H9 (cell line): ENCODE results near the gene FAM227B. TPM values are rescaled to one million over a fixed set of nuclear protein-coding genes. Genes with fewer than 3 reads are reported as not detected.

Source experiments
- DNase-seq: peaks from one replicate; pipeline ENCODE4 v3.0.0-alpha.2; 2017
- H2AFZ ChIP-seq: one replicate; pipeline ENCODE4 v1.6.1; 2013; ENCODE audit warnings: mild to moderate bottlenecking, low read length, control low read depth, moderate library complexity
- H2AK5ac ChIP-seq: 2 replicates; pipeline ENCODE4 v1.6.1; 2013; ENCODE audit warnings: low read length, control low read depth, mixed read lengths; ENCODE audit not compliant: insufficient read length
- H2BK120ac ChIP-seq: one replicate; pipeline ENCODE4 v1.6.1; 2013; ENCODE audit warnings: low read depth, mild to moderate bottlenecking, low read length, control low read depth, inconsistent platforms; ENCODE audit not compliant: poor library complexity, severe bottlenecking
- H2BK12ac ChIP-seq: 2 replicates; pipeline ENCODE4 v1.6.1; 2013; ENCODE audit warnings: low read length, control low read depth, mixed read lengths, low read depth; ENCODE audit not compliant: insufficient read length
- H2BK15ac ChIP-seq: 2 replicates; pipeline ENCODE4 v1.6.1; 2013; ENCODE audit warnings: low read depth, low read length, control low read depth
- H2BK20ac ChIP-seq: one replicate; pipeline ENCODE4 v1.6.1; 2013; ENCODE audit warnings: low read depth, mild to moderate bottlenecking, low read length, control low read depth, inconsistent platforms; ENCODE audit not compliant: poor library complexity, severe bottlenecking
- H2BK5ac ChIP-seq: 2 replicates; pipeline ENCODE4 v1.6.1; 2013; ENCODE audit warnings: low read length, control low read depth, mixed read lengths; ENCODE audit not compliant: insufficient read length
- H3K14ac ChIP-seq: 2 replicates; pipeline ENCODE4 v1.6.1; 2013; ENCODE audit warnings: low read length, control low read depth; ENCODE audit not compliant: insufficient read depth
- H3K18ac ChIP-seq: 2 replicates; pipeline ENCODE4 v1.6.1; 2013; ENCODE audit warnings: low read depth, mild to moderate bottlenecking, mixed read lengths, low read length, control low read depth; ENCODE audit not compliant: insufficient read length
- H3K23ac ChIP-seq: 2 replicates; pipeline ENCODE4 v1.6.1; 2013; ENCODE audit warnings: low read length, control low read depth, mixed read lengths, low read depth; ENCODE audit not compliant: insufficient read length
- H3K23me2 ChIP-seq: 2 replicates; pipeline ENCODE4 v1.6.1; 2013; ENCODE audit warnings: low read depth, mild to moderate bottlenecking, mixed read lengths, low read length, control low read depth; ENCODE audit not compliant: insufficient read length, poor library complexity, severe bottlenecking
- H3K27ac ChIP-seq: 2 replicates; pipeline ENCODE4 v1.5.1; 2013; ENCODE audit warnings: low read length, control low read depth, mixed read lengths, low read depth; ENCODE audit not compliant: insufficient read length
- H3K27me3 ChIP-seq: 2 replicates; pipeline ENCODE4 v1.6.1; 2013; ENCODE audit warnings: low read length, control low read depth, inconsistent platforms; ENCODE audit not compliant: insufficient read depth
- H3K4ac ChIP-seq: 2 replicates; pipeline ENCODE4 v1.6.1; 2013; ENCODE audit warnings: low read depth, mild to moderate bottlenecking, control low read depth, inconsistent platforms, low read length, moderate library complexity
- H3K4me1 ChIP-seq: 2 replicates; pipeline ENCODE4 v1.6.1; 2013; ENCODE audit warnings: low read length, control low read depth, inconsistent platforms; ENCODE audit not compliant: insufficient read depth
- H3K4me2 ChIP-seq: 2 replicates; pipeline ENCODE4 v1.6.1; 2013; ENCODE audit warnings: low read length, control low read depth, mixed read lengths; ENCODE audit not compliant: insufficient read length, insufficient read depth
- H3K56ac ChIP-seq: 2 replicates; pipeline ENCODE4 v1.6.1; 2013; ENCODE audit warnings: low read depth, mild to moderate bottlenecking, mixed read lengths, low read length, control low read depth; ENCODE audit not compliant: insufficient read length
- H3K79me1 ChIP-seq: 2 replicates; pipeline ENCODE4 v1.6.1; 2013; ENCODE audit warnings: low read depth, mild to moderate bottlenecking, moderate library complexity, low read length, control low read depth, inconsistent platforms; ENCODE audit not compliant: insufficient read depth, poor library complexity, severe bottlenecking
- H3K79me2 ChIP-seq: 2 replicates; pipeline ENCODE4 v1.6.1; 2013; ENCODE audit warnings: low read length, control low read depth, inconsistent platforms; ENCODE audit not compliant: insufficient read depth
- H3K9ac ChIP-seq: 2 replicates; pipeline ENCODE4 v1.6.1; 2013; ENCODE audit warnings: low read length, control low read depth, mixed read lengths; ENCODE audit not compliant: insufficient read length; ENCODE audit errors: extremely low read depth
- H3K9me3 ChIP-seq: one replicate; pipeline ENCODE4 v1.6.1; 2013; ENCODE audit warnings: low read depth, low read length, inconsistent platforms; ENCODE audit not compliant: control insufficient read depth
- H3T11ph ChIP-seq: one replicate; pipeline ENCODE4 v1.6.1; 2013; ENCODE audit warnings: mild to moderate bottlenecking, low read length, control low read depth, inconsistent platforms
- H4K20me1 ChIP-seq: one replicate; pipeline ENCODE4 v1.6.1; 2013; ENCODE audit not compliant: control insufficient read depth, insufficient read length, insufficient read depth
- H4K5ac ChIP-seq: 2 replicates; pipeline ENCODE4 v1.6.1; 2013; ENCODE audit warnings: low read depth, mild to moderate bottlenecking, mixed read lengths, low read length, control low read depth; ENCODE audit not compliant: insufficient read length
- H4K8ac ChIP-seq: replicated peaks from 2 replicates; pipeline ENCODE4 v1.6.1; 2013; ENCODE audit warnings: low read length, control low read depth, mixed read lengths, low read depth; ENCODE audit not compliant: insufficient read length
- H4K91ac ChIP-seq: 2 replicates; pipeline ENCODE4 v1.6.1; 2013; ENCODE audit warnings: low read depth, mild to moderate bottlenecking, moderate library complexity, mixed read lengths, low read length, control low read depth; ENCODE audit not compliant: insufficient read length
- H3K27ac Mint-ChIP-seq, 3 experiments: 2 replicates in 2 of 3; 3 replicates in 1 of 3; pipeline ENCODE4 v1.8.0; 2020 to 2021; ENCODE audit warnings: mixed read lengths in 3 of 3, mild to moderate bottlenecking in 1 of 3, moderate library complexity in 1 of 3
- H3K27me3 Mint-ChIP-seq: 2 replicates; pipeline ENCODE4 v1.8.0; 2021; ENCODE audit warnings: low read depth, mild to moderate bottlenecking, moderate library complexity, mixed read lengths
- H3K36me3 Mint-ChIP-seq, 3 experiments: 2 replicates in 2 of 3; 3 replicates in 1 of 3; pipeline ENCODE4 v1.8.0; 2020 to 2021; ENCODE audit warnings: low read depth in 3 of 3, mixed read lengths in 3 of 3; ENCODE audit not compliant: insufficient read depth in 1 of 3
- H3K4me1 Mint-ChIP-seq, 2 experiments: 2 replicates each; pipeline ENCODE4 v1.8.0; 2020; ENCODE audit warnings: mixed read lengths in 2 of 2
- H3K4me3 Mint-ChIP-seq, 2 experiments: 2 replicates in 1 of 2; 3 replicates in 1 of 2; pipeline ENCODE4 v1.8.0; 2020 to 2021; ENCODE audit warnings: mild to moderate bottlenecking in 2 of 2, mixed read lengths in 2 of 2, moderate library complexity in 1 of 2
- H3K9me3 Mint-ChIP-seq, 2 experiments: 2 replicates in 1 of 2; 3 replicates in 1 of 2; pipeline ENCODE4 v1.8.0; 2020; ENCODE audit warnings: mild to moderate bottlenecking in 2 of 2, mixed read lengths in 2 of 2, moderate library complexity in 1 of 2
- WGBS: extraction: QIAGEN DNeasy Blood & Tissue Kit; methylation state at CpG from one replicate; pipeline ENCODE4 v1.1.7; 2013; ENCODE audit warnings: missing lambda C conversion rate, low lambda C conversion rate, mixed read lengths; ENCODE audit not compliant: insufficient read length; ENCODE audit errors: extremely low coverage; 5-methylcytosine and 5-hydroxymethylcytosine counted together
- total RNA-seq: library from RNA; stranded (reverse); gene quantifications from 2 replicates; pipeline ENCODE4 v1.2.1, GENCODE V29; 2021
- TF ChIP-seq, protein P1 (sequence below): fragments of 200-600 bp; sonication (generic); conservative IDR thresholded peaks from 3 replicates; pipeline ENCODE4 v1.8.0; 2021; ENCODE audit warnings: antibody characterized with exemption, mild to moderate bottlenecking

The FAM227B gene
- total RNA-seq, 1 experiment from 2014 or later = 5.5 TPM

- Histone ChIP-seq H3K27me3 (no peaks in the 10 kb centered on the region), H4K8ac (no peak overlapping the region), H3K9ac (no peak overlapping the region), H3K27ac (no peak overlapping the region), H3K23me2 (no peaks in the 10 kb centered on the region), H3K14ac (no peak overlapping the region; the same call in 1 of the 2 replicates), H3K79me2 (no peaks in the 10 kb centered on the region), H3K79me1 (no peaks in the 10 kb centered on the region), H3K23ac (no peak overlapping the region), H3K4me2 (no peak overlapping the region), H2AFZ (no peak overlapping the region), H3T11ph (no peak overlapping the region), H2BK15ac (no peak overlapping the region), H4K20me1 (no peaks in the 10 kb centered on the region), H3K4me1 (peaks cover 4% of the 10 kb centered on the region; the same call in 1 of the 2 replicates), H3K4ac (no peak overlapping the region), H3K56ac (no peak overlapping the region), H4K5ac (no peak overlapping the region), H3K18ac (no peak overlapping the region), H2BK12ac (peak overlapping the region; percentile 88), H3K9me3 (no peaks in the 10 kb centered on the region), H4K91ac (no peak overlapping the region), H2BK120ac (no peak overlapping the region), H2BK20ac (no peak overlapping the region), H2AK5ac (no peak overlapping the region), H2BK5ac (no peak overlapping the region)
- Mint-ChIP-seq H3K27me3 (no peaks in the 10 kb centered on the region), H3K9me3 (no peaks in the 10 kb centered on the region), H3K27ac (0 out of 7 replicates have a peak overlapping the region, but pooled peaks of 1 of the 3 experiments have one; percentile 32), H3K4me3 (no peak overlapping the region), H3K4me1 (peaks cover 27 to 30% of the 10 kb centered on the region in 2 experiments), H3K36me3 (no peaks in the 10 kb centered on the region)
- TF ChIP-seq, protein P1, sequence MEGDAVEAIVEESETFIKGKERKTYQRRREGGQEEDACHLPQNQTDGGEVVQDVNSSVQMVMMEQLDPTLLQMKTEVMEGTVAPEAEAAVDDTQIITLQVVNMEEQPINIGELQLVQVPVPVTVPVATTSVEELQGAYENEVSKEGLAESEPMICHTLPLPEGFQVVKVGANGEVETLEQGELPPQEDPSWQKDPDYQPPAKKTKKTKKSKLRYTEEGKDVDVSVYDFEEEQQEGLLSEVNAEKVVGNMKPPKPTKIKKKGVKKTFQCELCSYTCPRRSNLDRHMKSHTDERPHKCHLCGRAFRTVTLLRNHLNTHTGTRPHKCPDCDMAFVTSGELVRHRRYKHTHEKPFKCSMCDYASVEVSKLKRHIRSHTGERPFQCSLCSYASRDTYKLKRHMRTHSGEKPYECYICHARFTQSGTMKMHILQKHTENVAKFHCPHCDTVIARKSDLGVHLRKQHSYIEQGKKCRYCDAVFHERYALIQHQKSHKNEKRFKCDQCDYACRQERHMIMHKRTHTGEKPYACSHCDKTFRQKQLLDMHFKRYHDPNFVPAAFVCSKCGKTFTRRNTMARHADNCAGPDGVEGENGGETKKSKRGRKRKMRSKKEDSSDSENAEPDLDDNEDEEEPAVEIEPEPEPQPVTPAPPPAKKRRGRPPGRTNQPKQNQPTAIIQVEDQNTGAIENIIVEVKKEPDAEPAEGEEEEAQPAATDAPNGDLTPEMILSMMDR = no peak
- no CpG with 5 or more reads among the region's 4 CpGs for WGBS
- peak; percentile 25 for DNase-seq
Measured at GRCh38 chr15:49379996-49380395, 240.6 kb downstream of the FAM227B start.
